GM12878 (cell line): ENCODE results near the gene GANC. TPM values are rescaled to one million over a fixed set of nuclear protein-coding genes. Genes with fewer than 3 reads are reported as not detected.
"Not testable (repeated sequence)": the region's sequence is repeated elsewhere in the genome, so short reads cannot be mapped to it uniquely, and the experiment has no call there.

Experiments
- ATAC-seq: fragments of 200-7000 bp; cut with Tn5 transposase; 3 replicates; pipeline ENCODE4 v1.9.1; 2020; ENCODE audit warnings: mild to moderate bottlenecking, moderate library complexity
- BruUV-seq: library from RNA; stranded (reverse); fragments of 400-500 nt; replicated peaks from 2 replicates; lab custom pipeline; 2021; lab: Mats Ljungman, UMichigan
- CTCF ChIA-PET: fragments of 300-600 bp; sonication (Branson Sonifier 250); formaldehyde crosslinking; extraction: SDS; loops from one replicate; lab custom pipeline; 2021; ENCODE audit warnings: inconsistent platforms; lab: Yijun Ruan, JAX
- POLR2A ChIA-PET: fragments of 350-600 bp; formaldehyde crosslinking; extraction: SDS; loops from one replicate; lab custom pipeline; 2021; ENCODE audit warnings: inconsistent platforms; lab: Charles Lee
- RAD21 ChIA-PET: fragments of 300-600 bp; sonication (Branson Sonifier 250); formaldehyde crosslinking; loops from one replicate; lab custom pipeline; 2023; ENCODE audit warnings: antibody characterized with exemption; ENCODE audit not compliant: unreplicated experiment; lab: Charles Lee
- SMC1A ChIA-PET: fragments of 300-600 bp; sonication (Branson Sonifier 250); formaldehyde crosslinking; loops from one replicate; lab custom pipeline; 2023; ENCODE audit not compliant: unreplicated experiment, uncharacterized antibody; lab: Charles Lee
- DNase-seq: peaks from one replicate; pipeline ENCODE4 v3.0.0-alpha.2; 2011; ENCODE audit warnings: low read depth, low spot score
- FAIRE-seq: peaks from 3 replicates; lab custom pipeline; 2011; peaks lifted over from hg19 to GRCh38; lab: Jason Lieb, UNC
- H2AFZ ChIP-seq: 2 replicates; pipeline ENCODE4 v1.6.0; 2011; ENCODE audit warnings: low read depth, low read length, control low read depth; ENCODE audit not compliant: control insufficient read depth
- H3K27ac ChIP-seq: 2 replicates; pipeline ENCODE4 v1.5.1; 2011; ENCODE audit warnings: control low read depth; ENCODE audit not compliant: control insufficient read depth, insufficient read depth
- H3K27me3 ChIP-seq, 2 experiments: replicated peaks in 1 of 2; 2 replicates each; pipeline versions ENCODE4 v1.6.0 to v1.6.1; 2011; ENCODE audit warnings: low read length in 1 of 2; ENCODE audit not compliant: control insufficient read depth in 2 of 2, insufficient read depth in 2 of 2
- H3K36me3 ChIP-seq, 2 experiments: 2 replicates each; pipeline ENCODE4 v1.5.1; 2011; ENCODE audit warnings: low read length in 1 of 2; ENCODE audit not compliant: control insufficient read depth in 2 of 2, insufficient read depth in 2 of 2
- H3K4me1 ChIP-seq: 2 replicates; pipeline ENCODE4 v1.6.1; 2011; ENCODE audit warnings: mild to moderate bottlenecking, low read length, moderate library complexity, mixed read lengths; ENCODE audit not compliant: control insufficient read depth, insufficient read depth
- H3K4me2 ChIP-seq: 2 replicates; pipeline ENCODE4 v1.6.0; 2011; ENCODE audit warnings: control low read depth; ENCODE audit not compliant: control insufficient read depth, insufficient read depth
- H3K4me3 ChIP-seq: fragments of 200-600 bp; sonication (generic); 2 replicates; pipeline ENCODE4 v1.5.1; 2016
- H3K79me2 ChIP-seq: 2 replicates; pipeline ENCODE4 v1.6.0; 2011; ENCODE audit warnings: low read length; ENCODE audit not compliant: control insufficient read depth, insufficient read depth
- H3K9ac ChIP-seq: 2 replicates; pipeline ENCODE4 v1.8.0; 2011; ENCODE audit warnings: low read length, control low read depth, mixed read lengths; ENCODE audit not compliant: control insufficient read depth, insufficient read depth
- H3K9me3 ChIP-seq: replicated peaks from 3 replicates; pipeline ENCODE4 v1.5.1; 2011; ENCODE audit warnings: mild to moderate bottlenecking, low read length; ENCODE audit not compliant: control insufficient read depth, insufficient read depth
- H4K20me1 ChIP-seq: 2 replicates; pipeline ENCODE4 v1.6.0; 2011; ENCODE audit not compliant: control insufficient read depth, insufficient read depth
- CBFB ChIP-seq: IDR thresholded peaks from 2 replicates; pipeline ENCODE4 v1.6.1; 2016; ENCODE audit warnings: antibody characterized with exemption, low read depth
- CBX3 ChIP-seq: fragments of 200-600 bp; sonication (generic); IDR thresholded peaks from 2 replicates; pipeline ENCODE4 v1.6.1; 2016; ENCODE audit warnings: low read depth, borderline replicate concordance
- ETV6 ChIP-seq, 2 experiments: fragments of 450-650 bp in 1 of 2; IDR thresholded peaks in 1 of 2; conservative IDR thresholded peaks in 1 of 2; 2 replicates each; pipeline ENCODE4 v1.6.1; 2014; ENCODE audit warnings: antibody characterized with exemption in 1 of 2, borderline replicate concordance in 1 of 2, low read depth in 1 of 2, mild to moderate bottlenecking in 1 of 2, moderate library complexity in 1 of 2
- GATAD2B ChIP-seq: fragments of 450-650 bp; conservative IDR thresholded peaks from 2 replicates; pipeline ENCODE4 v1.6.1; 2017; ENCODE audit warnings: low read depth, mild to moderate bottlenecking, moderate library complexity
- HDAC2 ChIP-seq: fragments of 200-600 bp; sonication (generic); IDR thresholded peaks from 2 replicates; pipeline ENCODE4 v1.6.1; 2017
- RAD51 ChIP-seq: fragments of 450-650 bp; IDR thresholded peaks from 2 replicates; pipeline ENCODE4 v1.6.1; 2016; ENCODE audit warnings: moderate library complexity, mild to moderate bottlenecking, inconsistent platforms
- RB1 ChIP-seq: fragments of 450-650 bp; formaldehyde crosslinking; IDR thresholded peaks from 2 replicates; pipeline ENCODE4 v1.6.1; 2017; ENCODE audit warnings: mild to moderate bottlenecking, borderline replicate concordance
- SMC3 ChIP-seq: IDR thresholded peaks from 2 replicates; pipeline ENCODE4 v1.6.1; 2011; ENCODE audit warnings: low read length, improper control_type of control experiment, borderline replicate concordance
- WGBS: methylation state at CpG from one replicate; pipeline ENCODE4 v1.1.6; 2016; ENCODE audit warnings: low lambda C conversion rate; ENCODE audit not compliant: insufficient replicate concordance, insufficient coverage; ENCODE audit errors: missing lambda C conversion rate; 5-methylcytosine and 5-hydroxymethylcytosine counted together
- in situ Hi-C: fragments of 300-500 bp; cut with MboI; formaldehyde crosslinking; loops from 9 replicates; pipeline ENCODE4 v1.14.3; 2018; ENCODE audit warnings: mixed read lengths
- intact Hi-C: fragments of 100-400 bp; cut with micrococcal nuclease; formaldehyde crosslinking; loops from one replicate; pipeline ENCODE4 v1.14.2; 2022; ENCODE audit not compliant: unreplicated experiment
- polyA plus RNA-seq, 11 experiments: library from polyadenylated mRNA; depleted of rRNA in 4 of 11; unstranded in 6 of 11; stranded (reverse) in 5 of 11; fragments of >200 nt; fragmentation: Nextera tagmentation in 4 of 11; fragmentation: Illumina TruSeq in 1 of 11; extraction: Ambion mirVana in 4 of 11; extraction: Trizol in 1 of 11; gene quantifications; 1 replicate in 1 of 11; 2 replicates in 10 of 11; pipeline versions ENCODE4 v1.2.1 to v1.2.3, GENCODE V29; 2011 to 2016; ENCODE audit warnings: inconsistent platforms in 2 of 11, missing spikeins in 2 of 11, low read depth in 1 of 11
- total RNA-seq, 4 experiments: library from RNA; depleted of rRNA in 3 of 4; stranded (reverse); fragments of >200 nt in 3 of 4; fragmentation: Illumina TruSeq in 1 of 4; extraction: Trizol in 1 of 4; gene quantifications; 2 replicates each; pipeline versions ENCODE4 v1.2.1 to v1.2.3, GENCODE V29; 2013 to 2021
- TF ChIP-seq, protein P1 (sequence below): IDR thresholded peaks from 2 replicates; pipeline ENCODE4 v1.6.1; 2012; ENCODE audit warnings: low read depth, low read length, improper control_type of control experiment

Gene GANC
- total and polyA plus RNA-seq, 10 of the 15 experiments (the other 5 are each of a cell fraction or from before 2014, with no cell fraction given) = 11.3 to 35.3 (median 23.0) TPM

DNA sequence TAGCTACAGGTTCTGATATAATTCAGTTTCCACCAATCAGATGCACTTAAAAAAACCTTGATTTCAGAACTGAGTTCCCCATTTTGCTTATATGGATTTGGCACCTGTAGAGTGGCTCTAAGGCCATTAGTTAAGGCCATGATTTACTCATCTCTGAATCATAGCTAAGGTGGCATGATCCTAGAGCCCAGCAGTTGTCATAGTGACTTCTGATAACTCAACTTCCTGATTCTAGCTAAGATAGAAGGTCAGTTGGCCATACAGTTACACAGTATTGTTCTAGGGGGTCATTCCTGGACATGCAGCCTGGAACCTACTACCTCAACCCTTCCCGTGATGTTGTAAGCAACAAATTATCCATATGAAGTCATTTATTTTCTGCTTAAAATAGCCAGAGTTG lies 16.2 kb downstream of the GANC start (continued):
- TF ChIP-seq CBX3 (no peak), CBFB (no peak), GATAD2B (no peak), HDAC2 (no peak), RB1 (no peak), SMC3 (no peak), ETV6 (conservative IDR thresholded peaks at IDR 0.05 in 1 of 2, IDR thresholded peaks at IDR 0.05 in 1 of 2; ENCODE audit: borderline replicate concordance in 1 of 2, low read depth in 1 of 2) (no peak), RAD51 (no peak)
- TF ChIP-seq, protein P1, sequence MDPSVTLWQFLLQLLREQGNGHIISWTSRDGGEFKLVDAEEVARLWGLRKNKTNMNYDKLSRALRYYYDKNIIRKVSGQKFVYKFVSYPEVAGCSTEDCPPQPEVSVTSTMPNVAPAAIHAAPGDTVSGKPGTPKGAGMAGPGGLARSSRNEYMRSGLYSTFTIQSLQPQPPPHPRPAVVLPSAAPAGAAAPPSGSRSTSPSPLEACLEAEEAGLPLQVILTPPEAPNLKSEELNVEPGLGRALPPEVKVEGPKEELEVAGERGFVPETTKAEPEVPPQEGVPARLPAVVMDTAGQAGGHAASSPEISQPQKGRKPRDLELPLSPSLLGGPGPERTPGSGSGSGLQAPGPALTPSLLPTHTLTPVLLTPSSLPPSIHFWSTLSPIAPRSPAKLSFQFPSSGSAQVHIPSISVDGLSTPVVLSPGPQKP = no peak

DNA sequence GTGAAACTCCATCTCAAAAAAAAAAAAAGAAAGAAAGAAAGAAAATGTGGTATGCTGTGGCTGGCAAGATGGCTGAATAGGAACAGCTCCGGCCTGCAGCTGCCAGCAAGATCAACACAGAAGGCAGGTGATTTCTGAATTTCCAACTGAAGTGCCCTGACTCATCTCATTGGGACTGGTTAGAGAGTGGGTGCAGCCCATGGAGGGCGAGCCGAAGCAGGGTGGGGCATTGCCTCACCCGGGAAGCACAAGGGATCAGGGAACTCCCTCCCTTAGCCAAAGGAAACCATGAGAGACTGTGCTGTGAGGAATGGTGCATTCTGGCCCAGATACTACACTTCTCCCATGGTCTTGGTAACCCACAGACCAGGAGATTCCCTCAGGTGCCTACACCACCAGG lies 28.0 kb downstream of the GANC start:
- H3K4me3 ChIP-seq, RAD21 ChIA-PET, H3K79me2 ChIP-seq, H3K4me1 ChIP-seq, CTCF ChIA-PET, BruUV-seq, H3K9ac ChIP-seq, SMC1A ChIA-PET, H3K9me3 ChIP-seq, H3K27ac ChIP-seq, in situ Hi-C loops, H3K27me3 ChIP-seq, H3K4me2 ChIP-seq, DNase-seq, H3K36me3 ChIP-seq, intact Hi-C loops, H2AFZ ChIP-seq, POLR2A ChIA-PET, ATAC-seq, H4K20me1 ChIP-seq, FAIRE-seq: not testable (repeated sequence)
- WGBS = 93% methylated on average over 4 of the region's 4 CpGs
